Measurements from ENCODE around the gene ZSWIM5.
"Not testable (repeated sequence)": the region's sequence is repeated elsewhere in the genome, so short reads cannot be mapped to it uniquely, and the experiment has no call there.

The ZSWIM5 gene

DNA sequence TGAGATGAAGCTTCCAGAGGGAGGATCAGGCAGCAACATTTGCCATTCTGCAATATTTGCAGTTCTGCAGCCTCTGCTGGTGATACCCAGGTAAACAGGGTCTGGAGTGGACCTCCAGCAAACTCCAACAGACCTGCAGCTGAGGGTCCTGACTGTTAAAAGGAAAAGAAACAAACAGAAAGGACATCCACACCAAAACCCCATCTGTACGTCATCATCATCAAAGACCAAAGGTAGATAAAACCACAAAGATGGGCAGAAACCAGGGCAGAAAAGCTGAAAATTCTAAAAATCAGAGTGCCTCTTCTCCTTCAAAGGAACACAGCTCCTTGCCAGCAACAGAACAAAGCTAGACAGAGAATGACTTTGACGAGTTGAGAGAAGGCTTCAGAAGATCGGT, 43.3 kb downstream of the ZSWIM5 start:
- H3K27me3 ChIP-seq (ENCODE audit: insufficient read depth, low read length, poor library complexity); H2BK5ac ChIP-seq (ENCODE audit: low read length); DNase-seq; H3K27ac ChIP-seq (ENCODE audit: low read depth, low read length); H2BK120ac ChIP-seq (ENCODE audit: low read depth, low read length); H3K56ac ChIP-seq (ENCODE audit: low read length); H3K4me1 ChIP-seq (ENCODE audit: control insufficient read depth, low read depth, low read length); H3K36me3 ChIP-seq (ENCODE audit: control insufficient read depth, insufficient read depth, low read length); H3K23ac ChIP-seq (ENCODE audit: low read length); H4K8ac ChIP-seq (ENCODE audit: low read depth, low read length); H3K79me2 ChIP-seq (ENCODE audit: control insufficient read depth, insufficient read depth, low read length); H4K5ac ChIP-seq (ENCODE audit: low read length); H3K18ac ChIP-seq (ENCODE audit: low read length); H3K9ac ChIP-seq (ENCODE audit: low read length); H3K4ac ChIP-seq (ENCODE audit: low read depth, low read length); H3K4me2 ChIP-seq (ENCODE audit: low read length); H3K79me1 ChIP-seq (ENCODE audit: low read length); H3K4me3 ChIP-seq (ENCODE audit: low read length); H2AK5ac ChIP-seq (ENCODE audit: low read length); H2BK15ac ChIP-seq (replicated peaks; ENCODE audit: low read depth): not testable (repeated sequence)
- no CpG with 5 or more reads among the region's 3 CpGs for WGBS (ENCODE audit: extremely low coverage, insufficient coverage, low lambda C conversion rate)

- not testable (repeated sequence) for H4K8ac ChIP-seq (ENCODE audit: low read depth, low read length); H3K18ac ChIP-seq (ENCODE audit: low read length); H3K4me1 ChIP-seq (ENCODE audit: control insufficient read depth, low read depth, low read length); H3K9ac ChIP-seq (ENCODE audit: low read length); H3K79me1 ChIP-seq (ENCODE audit: low read length); DNase-seq; H3K4me3 ChIP-seq (ENCODE audit: low read length); H3K4me2 ChIP-seq (ENCODE audit: low read length); H2BK15ac ChIP-seq (replicated peaks; ENCODE audit: low read depth); H4K5ac ChIP-seq (ENCODE audit: low read length); H3K27ac ChIP-seq (ENCODE audit: low read depth, low read length); H3K79me2 ChIP-seq (ENCODE audit: control insufficient read depth, insufficient read depth, low read length); H2BK5ac ChIP-seq (ENCODE audit: low read length); H3K56ac ChIP-seq (ENCODE audit: low read length); H2BK120ac ChIP-seq (ENCODE audit: low read depth, low read length); H3K36me3 ChIP-seq (ENCODE audit: control insufficient read depth, insufficient read depth, low read length); H3K27me3 ChIP-seq (ENCODE audit: insufficient read depth, low read length, poor library complexity); H2AK5ac ChIP-seq (ENCODE audit: low read length); H3K4ac ChIP-seq (ENCODE audit: low read depth, low read length); H3K23ac ChIP-seq (ENCODE audit: low read length)
- WGBS (ENCODE audit: extremely low coverage, insufficient coverage, low lambda C conversion rate): no CpG with 5 or more reads among the region's 14 CpGs
Observed at GRCh38 chr1:45162041-45163035, 44.1 kb downstream of the ZSWIM5 start.

DNA sequence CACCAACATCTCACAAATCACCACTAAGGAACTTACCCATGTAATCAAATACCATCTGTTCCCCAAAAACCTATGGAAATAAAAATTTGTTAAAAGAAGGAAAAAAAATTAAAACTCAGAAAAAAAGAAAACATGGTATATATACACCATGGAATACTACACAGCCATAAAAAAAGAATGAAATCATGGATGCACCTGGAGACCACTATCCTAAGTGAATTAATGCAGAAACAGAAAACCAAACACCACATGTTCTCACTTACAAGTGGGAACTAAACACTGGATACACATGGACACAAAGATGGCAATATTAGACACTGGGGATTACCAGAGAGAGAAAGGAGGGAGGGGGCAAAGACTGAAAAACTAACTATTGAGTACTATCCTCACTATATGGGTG, 50.4 kb downstream of the ZSWIM5 start:
- no peak for DNase-seq
- Histone ChIP-seq H3K56ac (ENCODE audit: low read length) (no peak overlapping the region), H3K27me3 (ENCODE audit: insufficient read depth, low read length, poor library complexity) (no peaks in the 10 kb centered on the region), H4K8ac (ENCODE audit: low read depth, low read length) (no peak overlapping the region), H3K79me2 (ENCODE audit: control insufficient read depth, insufficient read depth, low read length) (no peaks in the 10 kb centered on the region), H2AK5ac (ENCODE audit: low read length) (no peak overlapping the region), H3K79me1 (ENCODE audit: low read length) (no peaks in the 10 kb centered on the region), H3K36me3 (ENCODE audit: control insufficient read depth, insufficient read depth, low read length) (no peaks in the 10 kb centered on the region), H3K23ac (ENCODE audit: low read length) (no peak overlapping the region), H2BK5ac (ENCODE audit: low read length) (no peak overlapping the region), H3K4me2 (ENCODE audit: low read length) (no peak overlapping the region), H3K27ac (ENCODE audit: low read depth, low read length) (no peak overlapping the region), H3K9ac (ENCODE audit: low read length) (no peak overlapping the region), H3K4me3 (ENCODE audit: low read length) (no peak overlapping the region), H3K4me1 (ENCODE audit: control insufficient read depth, low read depth, low read length) (no peaks in the 10 kb centered on the region), H2BK15ac (replicated peaks; ENCODE audit: low read depth) (no peak overlapping the region), H4K5ac (ENCODE audit: low read length) (no peak overlapping the region), H2BK120ac (ENCODE audit: low read depth, low read length) (no peak overlapping the region), H3K4ac (ENCODE audit: low read depth, low read length) (no peak overlapping the region), H3K18ac (ENCODE audit: low read length) (no peak overlapping the region)

GRCh38 chr1:45155423-45155822, 51.0 kb downstream of the ZSWIM5 start:
- no CpG with 5 or more reads among the region's 7 CpGs for WGBS (ENCODE audit: extremely low coverage, insufficient coverage, low lambda C conversion rate)
- no peak overlapping the region for H3K4me2 ChIP-seq (ENCODE audit: low read length)
- H3K4me3 ChIP-seq (ENCODE audit: low read length): no peak overlapping the region
- no peak overlapping the region for H3K27ac ChIP-seq (ENCODE audit: low read depth, low read length)
- H4K5ac ChIP-seq (ENCODE audit: low read length): no peak overlapping the region
- no peak overlapping the region for H2AK5ac ChIP-seq (ENCODE audit: low read length)
- H3K36me3 ChIP-seq (ENCODE audit: control insufficient read depth, insufficient read depth, low read length): no peaks in the 10 kb centered on the region
- no peak overlapping the region for H3K56ac ChIP-seq (ENCODE audit: low read length)
- no peaks in the 10 kb centered on the region for H3K79me1 ChIP-seq (ENCODE audit: low read length)
- H3K9ac ChIP-seq (ENCODE audit: low read length): no peak overlapping the region
- no peaks in the 10 kb centered on the region for H3K27me3 ChIP-seq (ENCODE audit: insufficient read depth, low read length, poor library complexity)
- no peak overlapping the region for H4K8ac ChIP-seq (ENCODE audit: low read depth, low read length)
- no peak overlapping the region for H3K18ac ChIP-seq (ENCODE audit: low read length)
- H3K79me2 ChIP-seq (ENCODE audit: control insufficient read depth, insufficient read depth, low read length): no peaks in the 10 kb centered on the region
- H3K4ac ChIP-seq (ENCODE audit: low read depth, low read length): no peak overlapping the region
- no peak for DNase-seq
- no peak overlapping the region for H2BK120ac ChIP-seq (ENCODE audit: low read depth, low read length)
- no peaks in the 10 kb centered on the region for H3K4me1 ChIP-seq (ENCODE audit: control insufficient read depth, low read depth, low read length)
- H3K23ac ChIP-seq (ENCODE audit: low read length): no peak overlapping the region
- H2BK15ac ChIP-seq (replicated peaks; ENCODE audit: low read depth): no peak overlapping the region
- H2BK5ac ChIP-seq (ENCODE audit: low read length): no peak overlapping the region

- H3K4me1 ChIP-seq (ENCODE audit: control insufficient read depth, low read depth, low read length): no peaks in the 10 kb centered on the region
- H3K79me2 ChIP-seq (ENCODE audit: control insufficient read depth, insufficient read depth, low read length): no peaks in the 10 kb centered on the region
- no peak overlapping the region for H4K8ac ChIP-seq (ENCODE audit: low read depth, low read length)
- no peak for DNase-seq
- H3K79me1 ChIP-seq (ENCODE audit: low read length): no peaks in the 10 kb centered on the region
- H3K9ac ChIP-seq (ENCODE audit: low read length): no peak overlapping the region
- H2BK15ac ChIP-seq (replicated peaks; ENCODE audit: low read depth): no peak overlapping the region
- H3K18ac ChIP-seq (ENCODE audit: low read length): no peak overlapping the region
- no peak overlapping the region for H3K56ac ChIP-seq (ENCODE audit: low read length)
- H3K4me2 ChIP-seq (ENCODE audit: low read length): no peak overlapping the region
- no peak overlapping the region for H3K4me3 ChIP-seq (ENCODE audit: low read length)
- H2BK120ac ChIP-seq (ENCODE audit: low read depth, low read length): no peak overlapping the region
- H3K36me3 ChIP-seq (ENCODE audit: control insufficient read depth, insufficient read depth, low read length): no peaks in the 10 kb centered on the region
- no peak overlapping the region for H3K27ac ChIP-seq (ENCODE audit: low read depth, low read length)
- no peak overlapping the region for H2AK5ac ChIP-seq (ENCODE audit: low read length)
- WGBS (ENCODE audit: extremely low coverage, insufficient coverage, low lambda C conversion rate): no CpG with 5 or more reads among the region's 3 CpGs
- H2BK5ac ChIP-seq (ENCODE audit: low read length): no peak overlapping the region
- H4K5ac ChIP-seq (ENCODE audit: low read length): no peak overlapping the region
- no peak overlapping the region for H3K4ac ChIP-seq (ENCODE audit: low read depth, low read length)
- no peaks in the 10 kb centered on the region for H3K27me3 ChIP-seq (ENCODE audit: insufficient read depth, low read length, poor library complexity)
- H3K23ac ChIP-seq (ENCODE audit: low read length): no peak overlapping the region
Observed at GRCh38 chr1:45152126-45152525, 54.3 kb downstream of the ZSWIM5 start.
